T-helper 9 cell (primary cell): ENCODE measurements around the gene MUSK.
"Not testable (repeated sequence)": the region's sequence is repeated elsewhere in the genome, so short reads cannot be mapped to it uniquely, and the experiment has no call there.

ENCODE experiments used
- DNase-seq: peaks from one replicate; pipeline ENCODE4 v3.0.0-alpha.2; 2020

Gene MUSK

GRCh38 chr9:110763568-110763967 lies 95.0 kb downstream of the MUSK start:
- DNase-seq, result no peak

GRCh38 chr9:110764006-110764405 lies 95.4 kb downstream of the MUSK start:
- no peak for DNase-seq

- DNase-seq, result no peak
Measured at GRCh38 chr9:110765926-110766325, 97.3 kb downstream of the MUSK start.

GRCh38 chr9:110767559-110768063 lies 99.0 kb downstream of the MUSK start:
- no peak for DNase-seq

GRCh38 chr9:110768886-110769285 lies 100.3 kb downstream of the MUSK start:
- no peak for DNase-seq

- DNase-seq, result no peak
Measured at GRCh38 chr9:110769667-110770066, 101.1 kb downstream of the MUSK start.

- DNase-seq, result no peak
Measured at GRCh38 chr9:110775724-110776123, 107.1 kb downstream of the MUSK start.

- DNase-seq, result no peak
Measured at GRCh38 chr9:110776221-110776620, 107.6 kb downstream of the MUSK start.

- no peak for DNase-seq
Measured at GRCh38 chr9:110777196-110777875, 108.7 kb downstream of the MUSK start.

GRCh38 chr9:110777876-110778215 lies 109.3 kb downstream of the MUSK start:
- DNase-seq, result no peak

GRCh38 chr9:110782701-110783100 lies 114.1 kb downstream of the MUSK start:
- no peak for DNase-seq

- no peak for DNase-seq
Measured at GRCh38 chr9:110784309-110784708, 115.7 kb downstream of the MUSK start.

- DNase-seq, result no peak
Measured at GRCh38 chr9:110785166-110785565, 116.6 kb downstream of the MUSK start.

GRCh38 chr9:110788396-110788795 lies 119.8 kb downstream of the MUSK start:
- DNase-seq, result not testable (repeated sequence)

GRCh38 chr9:110788871-110789270 lies 120.3 kb downstream of the MUSK start:
- no peak for DNase-seq

- no peak for DNase-seq
Measured at GRCh38 chr9:110797611-110798010, 129.0 kb downstream of the MUSK start.

- no peak for DNase-seq
Measured at GRCh38 chr9:110799396-110799795, 130.8 kb downstream of the MUSK start.

GRCh38 chr9:110801426-110801825 lies 132.8 kb downstream of the MUSK start:
- DNase-seq, result no peak

- no peak for DNase-seq
Measured at GRCh38 chr9:110802416-110803035, 133.9 kb downstream of the MUSK start.

- DNase-seq, result no peak
Measured at GRCh38 chr9:110807956-110808598, 139.5 kb downstream of the MUSK start.

GRCh38 chr9:110808599-110808980 lies 140.0 kb downstream of the MUSK start:
- DNase-seq, result no peak

GRCh38 chr9:110809038-110809595 lies 140.5 kb downstream of the MUSK start:
- no peak for DNase-seq

- no peak for DNase-seq
Measured at GRCh38 chr9:110810262-110810976, 141.8 kb downstream of the MUSK start.
